Left colon (tissue), 2 donors: ENCODE data around the gene ALKBH2. TPM values are rescaled to one million over a fixed set of nuclear protein-coding genes. Genes with fewer than 3 reads are reported as not detected.

ENCODE experiments used
- ATAC-seq: fragments of 200-7000 bp; cut with Tn5 transposase; one replicate; pipeline ENCODE4 v1.9.1; 2020; ENCODE audit warnings: mild to moderate bottlenecking, moderate library complexity
- DNase-seq, 2 donors: peaks; one replicate each; pipeline ENCODE4 v3.0.0-alpha.2; 2020
- intact Hi-C, 2 donors: fragments of 100-400 bp; cut with DNase I in 1 of 2; cut with micrococcal nuclease in 1 of 2; formaldehyde crosslinking; loops; one replicate each; pipeline versions ENCODE4 v1.11.2 to v1.14.0; 2022; cut with DNase I, micrococcal nuclease
- long read RNA-seq: library from polyadenylated mRNA; unstranded; transcript quantifications from one replicate; pipeline ENCODE4 v2.0.0, GENCODE V29; 2021
- total RNA-seq, 2 donors: library from RNA; stranded (reverse); fragmentation: NEBNext Ultra II Directional; extraction: Animal tissue kit (Norgen Biotek cat#: 25700); gene quantifications; one replicate each; pipeline ENCODE4 v1.2.1, GENCODE V29; 2021
- donor health status: DM: no; HTN: no; CAD: no.
- donor health status: DM: yes; HTN: yes; CAD: no.

Gene ALKBH2
- 1 to 10 TPM; 5.4 to 7.7 TPM for total RNA-seq
- long read RNA-seq, partial matches to known transcripts: 2 of 6 reads
- long read RNA-seq, other reads (novel, unspliced or antisense): 0 of 6 reads

DNA sequence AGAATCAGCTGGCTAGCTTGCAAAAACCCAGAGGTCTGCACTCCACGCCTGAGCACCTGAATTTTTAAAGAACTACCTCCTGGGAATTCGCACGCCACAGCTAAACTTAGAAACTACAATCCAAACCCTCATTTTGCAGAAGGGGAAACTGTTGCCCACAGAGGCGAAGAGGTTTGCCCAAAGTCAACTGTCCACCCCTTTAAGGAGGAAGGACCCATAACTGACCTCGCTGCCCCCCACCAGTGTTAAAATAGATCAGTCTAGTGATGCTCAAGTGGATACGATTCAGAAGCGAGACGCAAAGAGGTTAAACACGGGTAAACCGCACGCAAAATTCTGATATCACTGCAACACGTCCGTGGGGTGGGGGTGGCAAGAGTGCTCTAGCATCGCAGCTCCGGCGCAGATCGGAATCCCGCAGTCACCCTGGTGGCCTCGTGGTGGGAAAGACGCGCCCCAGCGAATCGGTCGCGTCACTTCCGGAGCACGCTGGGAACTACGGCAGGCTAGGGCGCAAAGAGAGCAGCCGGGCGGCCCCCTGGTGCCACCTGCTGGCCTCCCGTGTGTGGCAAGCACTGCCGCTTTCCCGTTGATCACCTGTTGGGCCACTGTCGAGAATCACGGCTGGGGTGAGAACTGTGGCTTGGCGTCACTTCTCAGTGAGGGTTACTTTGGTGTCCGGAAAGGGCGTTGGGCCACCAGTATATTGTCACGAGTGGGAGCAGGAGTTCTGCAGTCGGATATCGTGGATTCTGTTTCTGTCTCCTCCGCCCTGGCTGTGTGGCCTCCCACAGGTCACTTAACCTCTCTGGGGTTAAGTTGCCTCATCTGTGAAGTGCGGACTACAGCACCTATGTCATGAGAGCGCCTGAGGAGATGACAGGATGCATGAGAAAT lies at the start of gene ALKBH2:
Gene ALKBH2, minus strand, starts transcription at position 451 of the 897 bp plus-strand sequence. CDS start 686 bp downstream, outside the sequence.
- intact Hi-C loops: loop anchor here in 1 of 2 donors (10.0 kb wide), 1 partner anchor 528 kb away; the partner anchor contains the start of genes ISCU and SART3
- ATAC-seq (peak; percentile 68), DNase-seq (peak; percentile 93 to 95)

DNA sequence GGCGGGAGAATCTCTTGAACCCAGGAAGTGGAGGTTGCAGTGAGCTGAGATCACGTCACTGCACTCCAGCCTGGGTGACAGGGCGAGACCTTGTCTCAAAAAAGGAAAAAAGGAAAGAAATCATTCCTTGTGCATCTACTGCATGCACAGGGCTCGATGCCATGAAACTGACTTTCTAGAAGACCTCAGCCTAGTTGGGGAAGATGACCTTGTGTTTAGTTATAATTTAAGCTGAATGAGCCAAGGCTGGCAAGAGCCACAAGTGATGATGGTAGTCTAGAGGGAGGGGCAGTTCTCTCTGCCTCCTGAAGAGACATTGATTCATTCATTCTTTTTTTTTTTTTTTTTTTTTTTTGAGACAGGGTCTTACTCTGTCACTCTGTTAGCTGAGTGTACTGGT lies 47.3 kb upstream of the ALKBH2 start:
- no peak for ATAC-seq
- DNase-seq: no peak
- intact Hi-C loops: no loop called here

DNA sequence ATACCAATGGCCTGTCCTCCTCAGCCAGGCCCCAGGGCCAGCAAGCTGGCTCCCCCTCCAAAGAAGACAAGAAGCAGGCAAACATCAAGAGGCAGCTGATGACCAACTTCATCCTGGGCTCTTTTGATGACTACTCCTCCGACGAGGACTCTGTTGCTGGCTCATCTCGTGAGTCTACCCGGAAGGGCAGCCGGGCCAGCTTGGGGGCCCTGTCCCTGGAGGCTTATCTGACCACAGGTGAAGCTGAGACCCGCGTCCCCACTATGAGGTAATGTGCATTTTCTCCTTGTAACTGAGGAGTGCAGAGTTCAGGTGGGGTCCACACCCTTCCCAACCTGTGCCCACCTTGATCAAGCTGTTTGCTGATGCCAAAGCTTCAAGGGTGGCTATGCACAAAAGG lies 46.5 kb upstream of the ALKBH2 start:
- no peak for ATAC-seq
- DNase-seq: no peak
- intact Hi-C loops: no loop called here

DNA sequence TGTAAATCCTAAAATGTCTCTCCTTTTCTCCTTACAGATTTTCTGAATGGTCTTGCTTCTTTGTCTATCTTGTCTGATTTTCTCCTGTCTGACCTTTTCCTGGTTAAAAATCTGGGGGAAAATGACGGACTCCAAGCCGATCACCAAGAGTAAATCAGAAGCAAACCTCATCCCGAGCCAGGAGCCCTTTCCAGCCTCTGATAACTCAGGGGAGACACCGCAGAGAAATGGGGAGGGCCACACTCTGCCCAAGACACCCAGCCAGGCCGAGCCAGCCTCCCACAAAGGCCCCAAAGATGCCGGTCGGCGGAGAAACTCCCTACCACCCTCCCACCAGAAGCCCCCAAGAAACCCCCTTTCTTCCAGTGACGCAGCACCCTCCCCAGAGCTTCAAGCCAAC lies 46.1 kb upstream of the ALKBH2 start:
- intact Hi-C loops: no loop called here
- ATAC-seq: no peak
- no peak for DNase-seq

DNA sequence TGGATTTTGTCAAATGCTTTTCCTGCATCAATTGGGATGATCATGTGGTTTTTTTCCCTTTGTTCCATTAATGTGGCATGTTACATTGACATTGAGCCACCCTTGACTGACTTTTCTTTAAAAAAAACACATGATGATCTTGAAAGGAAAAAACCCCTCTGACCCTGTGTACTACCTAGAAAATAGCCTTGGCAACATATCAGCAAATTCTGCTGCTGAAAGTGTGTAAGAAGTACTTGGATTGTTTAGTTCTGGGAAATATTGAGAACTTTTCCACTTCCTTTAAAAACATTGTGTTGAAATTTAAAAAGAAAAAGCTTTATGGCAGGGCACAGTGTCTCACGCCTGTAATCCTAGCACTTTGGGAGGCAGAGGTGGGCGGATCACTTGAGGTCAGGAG lies 43.8 kb upstream of the ALKBH2 start:
- ATAC-seq: no peak
- intact Hi-C loops: no loop called here

DNA sequence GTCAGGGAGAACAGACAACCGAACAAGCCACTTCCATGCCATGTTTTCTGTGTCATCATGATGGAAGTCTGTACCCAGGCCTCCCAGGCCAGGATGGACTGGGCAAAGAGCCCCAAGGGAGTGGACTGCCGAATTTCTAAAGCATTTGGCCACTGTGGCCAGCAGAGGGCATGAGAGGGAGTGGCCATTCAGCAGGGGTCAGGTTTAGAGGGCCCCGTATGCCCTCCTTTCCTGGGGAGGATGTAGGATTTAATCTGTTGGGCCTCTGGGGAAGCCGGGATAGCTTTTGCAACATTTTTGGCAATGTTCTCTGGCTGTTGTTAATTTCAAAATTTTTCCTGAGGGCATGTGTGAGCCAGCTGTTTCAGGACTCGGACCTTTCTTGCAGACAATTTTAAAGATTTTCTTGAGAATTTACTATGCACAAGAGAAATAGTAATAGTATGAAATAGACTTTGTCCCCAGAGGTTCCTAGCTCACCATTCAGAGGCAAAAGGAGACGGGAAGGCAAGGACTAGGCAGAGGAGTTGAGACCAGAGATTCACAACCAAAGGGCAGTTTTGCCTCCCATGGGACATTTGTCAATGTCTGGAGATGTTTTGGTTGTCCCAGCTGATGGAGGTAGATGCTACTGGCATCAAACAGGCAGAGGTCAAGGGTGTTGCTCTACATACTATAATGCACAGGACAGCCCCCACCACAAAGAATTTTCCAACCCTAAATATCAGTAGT lies 41.1 kb upstream of the ALKBH2 start:
- intact Hi-C loops: no loop called here
- ATAC-seq: peak; percentile 45
- DNase-seq: no peak

More for the DNA sequence above, 43.8 kb upstream of the ALKBH2 start:
- DNase-seq: no peak

DNA sequence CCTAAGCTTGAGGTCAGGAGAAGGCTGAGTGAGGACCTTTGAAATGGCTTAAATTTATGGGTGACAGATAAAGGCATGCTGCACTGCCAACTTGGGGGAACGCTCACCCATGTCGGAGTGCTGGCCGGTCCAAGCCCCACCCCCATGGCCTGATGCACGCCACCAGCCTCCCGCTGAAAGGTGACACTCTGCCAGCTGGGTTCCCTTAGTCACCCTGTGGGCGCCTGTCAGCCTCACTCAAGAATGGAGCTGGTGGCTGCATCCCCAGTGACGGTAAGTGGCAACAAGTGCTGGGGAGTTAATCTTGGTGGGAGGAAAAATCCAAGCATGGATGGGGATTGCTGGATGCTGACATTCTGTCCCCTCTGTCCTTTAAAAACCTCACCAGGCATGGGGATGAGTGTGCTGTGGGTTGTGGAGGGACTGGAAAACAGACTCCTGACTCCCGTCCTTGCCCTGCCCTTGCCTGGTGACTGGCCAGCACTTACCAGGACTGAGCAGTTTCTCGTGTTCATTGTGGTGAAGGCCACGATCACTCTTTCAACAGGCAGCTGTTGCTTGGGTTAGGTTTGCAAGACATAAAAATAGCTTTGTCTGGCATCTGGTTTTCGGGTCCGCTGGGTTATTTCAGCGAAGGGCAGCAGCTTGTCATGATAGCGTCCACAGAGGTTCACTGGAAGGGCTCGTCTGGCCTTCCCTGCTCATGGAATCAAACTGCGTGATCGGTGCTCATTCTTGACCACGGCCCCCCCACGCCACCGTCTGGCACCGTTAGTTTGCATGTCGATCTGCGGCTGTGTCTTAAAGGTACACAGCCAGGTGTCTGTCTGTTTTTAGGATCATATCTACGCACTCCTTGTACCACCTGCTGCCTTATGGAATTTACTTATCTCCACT lies 38.1 kb upstream of the ALKBH2 start:
- peak; percentile 21 for ATAC-seq
- no peak for DNase-seq
- intact Hi-C loops: no loop called here

DNA sequence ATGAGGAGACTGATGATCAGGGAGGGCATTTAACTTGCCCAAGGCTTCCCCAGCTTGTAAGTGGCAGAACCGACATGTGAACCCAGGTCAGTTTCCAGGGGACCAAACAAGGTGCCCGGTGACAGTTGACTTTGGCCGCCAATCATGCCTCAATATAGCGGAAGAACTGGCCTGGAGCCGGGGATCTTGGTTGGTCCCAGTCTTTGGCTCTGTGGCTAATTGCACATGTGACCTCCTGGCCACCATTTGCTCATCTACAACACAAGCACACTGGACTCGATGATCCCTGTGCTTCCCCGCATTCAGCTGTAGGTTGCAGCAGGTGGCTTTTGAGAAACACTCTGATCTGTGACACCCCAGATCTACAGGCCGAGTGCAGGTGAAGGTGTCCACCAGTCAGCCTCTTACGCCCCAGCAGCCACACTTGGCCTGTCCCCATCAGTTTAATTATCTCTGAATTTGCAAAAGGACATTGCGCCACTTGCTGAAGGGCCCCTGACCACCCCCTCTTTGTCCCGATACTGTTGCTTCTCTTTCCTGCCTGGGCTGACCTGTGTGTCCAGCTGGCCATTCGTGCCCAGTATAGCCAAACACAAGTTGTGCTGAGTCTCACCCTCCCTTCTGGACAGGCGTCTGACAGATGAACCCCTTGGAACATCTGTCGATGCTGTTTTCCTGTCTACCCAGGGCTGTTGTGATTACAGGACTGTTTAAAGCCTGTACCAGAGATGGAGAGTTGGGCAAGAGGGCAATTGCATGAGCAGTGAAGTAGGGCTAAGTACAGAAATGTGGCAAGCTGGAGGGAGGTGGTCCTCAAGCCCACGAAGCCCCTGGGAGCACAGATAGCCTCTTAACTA lies 37.3 kb upstream of the ALKBH2 start:
- ATAC-seq (no peak), DNase-seq (no peak)
- intact Hi-C loops: no loop called here

DNA sequence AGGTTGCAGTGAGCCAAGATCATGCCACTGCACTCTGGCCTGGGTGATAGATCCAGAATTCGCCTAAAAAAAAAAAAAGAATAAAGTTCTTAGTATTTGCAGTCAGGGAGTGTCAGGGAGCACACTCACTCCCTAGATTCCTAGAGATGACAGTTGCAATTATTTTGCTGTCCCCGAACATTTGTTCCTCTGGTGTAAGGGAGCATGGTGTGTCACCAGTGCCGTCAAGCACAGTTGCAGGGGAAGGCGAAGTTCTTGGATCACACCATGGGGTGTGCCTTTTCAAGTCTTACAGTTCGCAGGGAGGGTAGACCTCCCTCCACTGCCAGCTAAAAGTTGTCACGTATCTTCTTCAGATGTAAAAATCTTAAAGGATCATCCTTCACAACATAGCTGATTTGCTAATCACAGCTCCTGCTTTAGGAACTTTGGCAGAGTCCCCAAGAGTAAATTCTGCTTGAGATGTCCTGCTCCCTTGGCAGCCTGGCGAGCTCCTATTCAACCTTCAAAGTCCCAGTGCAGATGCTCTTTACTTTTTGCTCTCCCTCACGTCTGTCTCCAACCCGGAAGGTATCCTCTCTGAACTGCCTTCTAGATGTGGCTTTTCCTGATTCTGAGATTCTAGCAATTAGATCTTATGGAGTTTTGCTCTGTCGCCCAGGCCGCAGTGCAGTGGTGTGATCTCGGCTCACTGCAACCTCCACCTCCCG lies 34.4 kb upstream of the ALKBH2 start:
- ATAC-seq (no peak), DNase-seq (no peak)
- intact Hi-C loops: no loop called here

DNA sequence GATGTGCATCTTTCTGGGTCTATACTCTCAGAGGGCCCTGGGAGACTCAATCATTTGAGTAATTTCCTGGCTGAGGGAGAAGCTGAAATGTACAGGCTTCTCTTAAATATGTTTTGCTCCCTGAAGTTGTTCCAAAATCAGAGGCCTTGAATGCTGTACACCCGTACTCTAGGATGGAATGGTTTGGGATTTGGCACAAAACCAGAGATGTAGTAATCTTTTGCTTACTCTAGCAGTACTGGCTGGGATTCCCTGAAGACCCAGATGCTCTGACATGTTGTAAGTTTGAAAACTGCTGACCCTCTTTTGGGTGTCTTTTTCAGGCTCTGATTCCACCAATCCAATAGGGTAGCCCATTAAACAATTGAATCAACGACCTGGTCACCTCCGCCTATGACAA lies 33.5 kb upstream of the ALKBH2 start:
- intact Hi-C loops: no loop called here
- DNase-seq: no peak
- ATAC-seq: no peak

DNA sequence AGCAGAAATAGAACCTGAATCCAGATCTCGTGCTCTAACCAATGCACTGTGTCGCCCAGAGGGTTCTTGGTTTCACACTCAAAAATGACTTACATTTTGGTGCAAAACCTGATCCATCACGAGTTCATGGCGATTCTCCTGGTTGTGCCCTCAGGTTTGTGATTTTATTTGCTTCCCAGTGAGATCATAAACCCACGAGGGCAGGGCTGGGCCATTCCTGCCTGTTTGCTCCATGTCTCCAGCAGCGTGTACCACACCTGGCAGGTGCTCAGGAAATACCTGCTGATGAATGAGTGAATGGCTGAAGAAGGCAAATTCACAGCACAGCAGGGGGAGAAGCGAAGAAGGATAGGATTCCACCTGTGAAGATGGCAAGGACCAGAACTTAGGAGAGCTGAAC lies 32.5 kb upstream of the ALKBH2 start:
- peak; percentile 94 for ATAC-seq
- intact Hi-C loops: no loop called here
- peak in 1 of 2 donors; percentile 44 for DNase-seq

DNA sequence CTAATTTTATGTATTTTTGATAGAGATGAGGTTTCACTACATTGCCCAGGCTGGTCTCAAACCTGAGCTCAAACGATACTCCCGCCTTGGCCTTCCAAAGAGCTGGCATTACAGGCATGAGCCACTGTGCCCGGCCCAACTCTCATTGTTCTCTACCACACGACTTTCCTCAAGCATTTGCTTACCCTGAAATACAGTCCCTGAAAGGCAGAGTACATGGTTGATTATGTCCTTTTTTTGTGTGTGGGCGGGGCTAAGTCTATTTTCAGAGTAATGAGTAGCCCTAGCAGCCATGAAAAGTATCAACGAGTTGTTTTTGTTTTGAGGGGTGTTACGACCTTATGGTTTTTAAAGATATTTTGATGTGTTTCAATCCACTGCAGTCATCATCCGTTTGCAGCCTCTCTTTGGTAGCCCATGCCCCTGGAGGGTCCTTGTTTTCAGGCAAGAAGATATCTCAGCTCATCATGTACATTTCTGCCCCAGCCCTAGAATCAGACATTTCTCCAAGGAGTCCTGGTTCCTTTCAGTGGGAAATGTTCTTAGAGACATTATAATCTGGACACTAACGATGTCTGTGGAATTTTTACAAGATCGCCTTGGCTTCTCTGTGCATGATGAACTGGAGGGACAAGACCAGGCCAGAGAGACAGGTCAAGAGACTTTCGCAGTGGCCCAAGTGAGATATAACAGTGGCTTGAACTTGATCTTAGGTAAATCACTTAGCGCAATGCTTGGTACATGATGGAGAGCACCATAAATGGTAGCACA lies 31.8 kb upstream of the ALKBH2 start:
- DNase-seq (no peak), ATAC-seq (no peak)

DNA sequence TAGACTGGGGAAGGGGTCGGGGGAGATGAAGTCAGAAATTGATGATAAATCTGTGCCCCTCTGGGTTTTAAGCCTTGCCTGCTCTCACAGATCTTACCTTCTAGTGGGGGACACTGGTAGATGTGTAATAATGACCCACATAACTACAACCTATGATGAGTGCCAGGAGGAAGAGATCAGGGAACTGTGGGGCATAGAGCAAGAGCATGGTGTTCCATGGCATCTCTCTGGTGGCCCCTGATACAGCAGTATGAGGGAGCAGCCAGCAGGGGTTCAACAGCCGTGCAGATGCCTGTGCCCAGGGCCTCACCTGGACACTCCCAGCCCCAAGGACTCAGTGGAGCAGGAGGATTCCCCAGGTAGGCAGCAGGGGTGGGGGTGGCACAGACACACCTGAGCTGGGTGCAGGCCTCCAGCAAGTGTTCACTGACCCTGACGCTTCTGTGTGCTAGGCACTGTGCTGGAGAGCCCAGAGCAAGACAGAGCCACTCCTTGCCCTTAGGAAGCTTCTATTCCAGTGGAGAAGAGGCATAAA lies 28.1 kb upstream of the ALKBH2 start:
- DNase-seq (no peak), ATAC-seq (no peak)
- intact Hi-C loops: no loop called here

More for the DNA sequence above, 31.8 kb upstream of the ALKBH2 start:
- intact Hi-C loops: no loop called here

DNA sequence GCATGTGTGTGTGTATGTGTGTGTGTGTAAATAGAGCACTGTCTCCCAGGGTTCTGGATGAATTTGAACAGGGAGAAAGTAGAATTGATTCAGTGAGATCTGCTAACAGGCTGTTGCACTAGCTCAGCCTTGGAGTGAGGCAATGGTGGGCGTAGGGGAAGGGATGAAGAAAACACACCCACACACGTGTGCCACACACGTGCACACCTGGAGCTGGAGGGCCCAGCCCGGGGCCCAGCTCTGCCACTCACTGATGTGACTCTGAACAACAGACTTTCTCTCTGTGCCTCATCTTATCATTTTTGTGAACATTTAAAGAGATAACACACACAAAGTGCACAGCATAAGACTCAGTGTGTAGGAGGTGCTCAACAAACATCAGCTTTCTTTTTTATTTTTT lies 27.3 kb upstream of the ALKBH2 start:
- ATAC-seq (no peak), DNase-seq (no peak)
- intact Hi-C loops: no loop called here

DNA sequence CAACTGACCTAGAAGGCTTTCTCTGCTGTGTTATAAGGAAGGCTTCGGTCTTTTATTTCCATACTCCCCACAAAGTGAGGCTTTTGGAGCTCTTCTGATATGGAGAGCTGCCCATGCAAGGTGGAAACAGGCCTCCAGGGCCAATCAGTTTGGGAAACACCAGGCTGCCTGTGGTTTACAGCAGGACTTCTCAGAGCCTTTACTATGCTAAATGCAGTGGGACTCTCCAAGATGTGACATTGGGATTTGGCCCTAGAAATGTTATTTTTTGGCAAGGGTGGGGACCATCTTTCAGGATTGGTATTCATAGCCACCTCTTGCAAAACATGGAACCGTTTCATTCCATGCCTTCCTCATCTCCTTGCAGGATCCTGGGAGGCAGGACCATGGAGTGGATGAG lies 26.8 kb upstream of the ALKBH2 start:
- ATAC-seq (no peak), DNase-seq (no peak)

DNA sequence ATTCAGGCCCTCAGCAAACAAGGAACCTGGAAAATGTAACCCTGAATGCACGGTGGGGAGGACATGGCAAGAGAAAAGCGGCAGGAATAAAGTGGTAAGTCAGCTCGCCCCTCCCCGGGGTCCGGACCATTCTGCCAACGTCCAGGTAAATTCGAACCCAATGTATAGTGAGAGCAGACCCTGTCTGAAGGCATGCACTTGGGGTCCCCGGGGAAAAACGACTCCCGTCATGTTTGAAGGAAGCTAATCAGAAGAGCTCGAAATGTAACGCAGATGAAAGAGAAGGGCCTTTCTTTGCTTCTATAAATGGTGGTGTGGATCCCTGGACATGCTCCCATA lies 23.3 kb upstream of the ALKBH2 start:
- intact Hi-C loops: loop anchor here in 1 of 2 donors (10.0 kb wide), 1 partner anchor 48 kb away; no protein-coding TSS in a partner anchor
- ATAC-seq: peak; percentile 1
- DNase-seq: no peak

More for the DNA sequence above, 26.8 kb upstream of the ALKBH2 start:
- intact Hi-C loops: no loop called here
